Measurements from ENCODE around the gene TMC1.

DNA sequence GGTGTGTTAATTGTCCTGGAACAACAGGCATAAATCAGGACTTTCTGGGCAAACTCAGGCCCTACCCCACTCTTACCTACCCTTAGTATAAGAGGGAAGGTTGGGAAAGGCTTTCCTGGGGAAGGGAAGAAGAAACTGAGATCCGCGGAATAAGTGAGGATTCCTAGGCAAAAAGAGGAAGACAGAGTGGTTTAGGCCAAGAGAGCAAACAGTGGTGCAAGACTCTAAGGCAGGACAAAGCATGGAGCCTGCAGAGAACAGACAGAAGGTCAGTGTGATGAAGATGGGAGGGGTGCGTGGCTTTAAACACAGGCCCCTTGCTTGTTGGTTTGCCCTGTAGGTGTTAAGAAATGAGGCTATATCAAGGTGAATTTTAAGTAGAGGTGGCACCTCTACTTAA is 69.4 kb downstream of the TMC1 start:
- TF ChIP-seq, protein P1, sequence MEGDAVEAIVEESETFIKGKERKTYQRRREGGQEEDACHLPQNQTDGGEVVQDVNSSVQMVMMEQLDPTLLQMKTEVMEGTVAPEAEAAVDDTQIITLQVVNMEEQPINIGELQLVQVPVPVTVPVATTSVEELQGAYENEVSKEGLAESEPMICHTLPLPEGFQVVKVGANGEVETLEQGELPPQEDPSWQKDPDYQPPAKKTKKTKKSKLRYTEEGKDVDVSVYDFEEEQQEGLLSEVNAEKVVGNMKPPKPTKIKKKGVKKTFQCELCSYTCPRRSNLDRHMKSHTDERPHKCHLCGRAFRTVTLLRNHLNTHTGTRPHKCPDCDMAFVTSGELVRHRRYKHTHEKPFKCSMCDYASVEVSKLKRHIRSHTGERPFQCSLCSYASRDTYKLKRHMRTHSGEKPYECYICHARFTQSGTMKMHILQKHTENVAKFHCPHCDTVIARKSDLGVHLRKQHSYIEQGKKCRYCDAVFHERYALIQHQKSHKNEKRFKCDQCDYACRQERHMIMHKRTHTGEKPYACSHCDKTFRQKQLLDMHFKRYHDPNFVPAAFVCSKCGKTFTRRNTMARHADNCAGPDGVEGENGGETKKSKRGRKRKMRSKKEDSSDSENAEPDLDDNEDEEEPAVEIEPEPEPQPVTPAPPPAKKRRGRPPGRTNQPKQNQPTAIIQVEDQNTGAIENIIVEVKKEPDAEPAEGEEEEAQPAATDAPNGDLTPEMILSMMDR (conservative IDR thresholded peaks at IDR 0.05; ENCODE audit: low read length) = no peak
- TF ChIP-seq EZH2phosphoT487 (IDR thresholded peaks at IDR 0.05; ENCODE audit: borderline replicate concordance) = no peak
